Measurements from ENCODE around the gene LYPLA2.
"Not testable (repeated sequence)": the region's sequence is repeated elsewhere in the genome, so short reads cannot be mapped to it uniquely, and the experiment has no call there.

Gene LYPLA2

GRCh38 chr1:23779826-23780371 lies 11.0 kb upstream of the LYPLA2 start:
- DNase-seq, result no peak

- DNase-seq, result not testable (repeated sequence)
Measured at GRCh38 chr1:23783141-23783540, 7.8 kb upstream of the LYPLA2 start.

- DNase-seq, result no peak
Measured at GRCh38 chr1:23784846-23785245, 6.1 kb upstream of the LYPLA2 start.

GRCh38 chr1:23787701-23788100 lies 3.2 kb upstream of the LYPLA2 start:
- DNase-seq, result no peak

GRCh38 chr1:23788695-23789094 lies 2.2 kb upstream of the LYPLA2 start:
- no peak for DNase-seq

- no peak for DNase-seq
Measured at GRCh38 chr1:23791516-23792047, 637 bp downstream of the LYPLA2 start.

GRCh38 chr1:23792151-23792945 lies 1.4 kb downstream of the LYPLA2 start:
- DNase-seq, result no peak

- DNase-seq, result no peak
Measured at GRCh38 chr1:23793018-23793781, 2.3 kb downstream of the LYPLA2 start.

- DNase-seq, result no peak
Measured at GRCh38 chr1:23793861-23794731, 3.2 kb downstream of the LYPLA2 start.

GRCh38 chr1:23794732-23795182 lies 3.8 kb downstream of the LYPLA2 start:
- DNase-seq, result not testable (repeated sequence)

- DNase-seq, result no peak
Measured at GRCh38 chr1:23795676-23796465, 4.9 kb downstream of the LYPLA2 start.

- DNase-seq, result no peak
Measured at GRCh38 chr1:23796466-23797271, 5.7 kb downstream of the LYPLA2 start.

- no peak for DNase-seq
Measured at GRCh38 chr1:23797478-23798448, 6.8 kb downstream of the LYPLA2 start.

GRCh38 chr1:23798662-23799142 lies 7.8 kb downstream of the LYPLA2 start:
- no peak for DNase-seq

GRCh38 chr1:23799255-23799569 lies 8.3 kb downstream of the LYPLA2 start:
- no peak for DNase-seq

GRCh38 chr1:23799570-23800399 lies 8.8 kb downstream of the LYPLA2 start:
- no peak for DNase-seq

- DNase-seq, result peak; percentile 94
Measured at GRCh38 chr1:23800400-23801337, 9.7 kb downstream of the LYPLA2 start, which contains the start of gene GALE. Gene GALE (minus strand): TSS chr1:23800754. CDS start chr1:23799007, 1,747 bp downstream.

Data from effector CD4-positive, alpha-beta T cell (primary cell).